Neural cell (in vitro differentiated cells): Measurements from ENCODE around the gene MAT1A. TPM values are rescaled to one million over a fixed set of nuclear protein-coding genes. Genes with fewer than 3 reads are reported as not detected.

Experiments used
- H2AFZ ChIP-seq: fragments of 200-600, 300-800 bp; sonication (generic), shearing (Covaris generic); 2 replicates; pipeline ENCODE4 v1.6.0; 2014; ENCODE audit warnings: low read depth, mild to moderate bottlenecking, antibody characterized with exemption, low read length, moderate library complexity
- H3F3A ChIP-seq: fragments of 200-600 bp; shearing (Covaris generic); 2 replicates; pipeline ENCODE4 v1.6.1; 2016; ENCODE audit warnings: mild to moderate bottlenecking, moderate library complexity, mixed read lengths, antibody characterized with exemption, low read length; ENCODE audit not compliant: insufficient read depth, poor library complexity, severe bottlenecking
- H3K27ac ChIP-seq: fragments of 200-600, 300-800 bp; sonication (generic), shearing (Covaris generic); 2 replicates; pipeline ENCODE4 v1.5.1; 2014; ENCODE audit warnings: mild to moderate bottlenecking, low read length, moderate library complexity
- H3K27me3 ChIP-seq: fragments of 300-800, 200-600 bp; sonication (generic), shearing (Covaris generic); 2 replicates; pipeline ENCODE4 v1.6.0; 2014; ENCODE audit warnings: mild to moderate bottlenecking, low read depth, low read length, moderate library complexity; ENCODE audit not compliant: insufficient read depth
- H3K36me3 ChIP-seq: fragments of 300-800, 200-600 bp; sonication (generic), shearing (Covaris generic); 2 replicates; pipeline ENCODE4 v1.5.1; 2014; ENCODE audit warnings: mild to moderate bottlenecking, antibody characterized with exemption, low read length, moderate library complexity; ENCODE audit not compliant: insufficient read depth
- H3K4me2 ChIP-seq: fragments of 300-800, 200-600 bp; sonication (generic), shearing (Covaris generic); 2 replicates; pipeline ENCODE4 v1.6.0; 2014; ENCODE audit warnings: mild to moderate bottlenecking, low read length
- H3K4me3 ChIP-seq: fragments of 300-800, 200-600 bp; sonication (generic), shearing (Covaris generic); 2 replicates; pipeline ENCODE4 v1.5.1; 2014; ENCODE audit warnings: mild to moderate bottlenecking, low read length, moderate library complexity
- H3K79me2 ChIP-seq: fragments of 200-600 bp; shearing (Covaris generic); replicated peaks from 2 replicates; pipeline ENCODE4 v1.6.0; 2014; ENCODE audit warnings: mild to moderate bottlenecking, low read length, moderate library complexity; ENCODE audit not compliant: insufficient read depth
- H3K9ac ChIP-seq: fragments of 300-800, 200-600 bp; sonication (generic), shearing (Covaris generic); 2 replicates; pipeline ENCODE4 v1.6.1; 2016; ENCODE audit warnings: mild to moderate bottlenecking, low read length, mixed read lengths
- H3K9me2 ChIP-seq: fragments of 200-600 bp; shearing (Covaris generic); 2 replicates; pipeline ENCODE4 v1.6.1; 2016; ENCODE audit warnings: mild to moderate bottlenecking, low read length, mixed read lengths; ENCODE audit not compliant: insufficient read depth
- H3K9me3 ChIP-seq: fragments of 200-600, 300-800 bp; sonication (generic), shearing (Covaris generic); 2 replicates; pipeline ENCODE4 v1.6.1; 2016; ENCODE audit warnings: mild to moderate bottlenecking, mixed run types, low read length, moderate library complexity, mixed read lengths
- H4K20me1 ChIP-seq: fragments of 200-600 bp; shearing (Covaris generic); 2 replicates; pipeline ENCODE4 v1.6.1; 2016; ENCODE audit warnings: mild to moderate bottlenecking, mixed run types; ENCODE audit not compliant: insufficient read depth
- CTCF ChIP-seq: fragments of 450-650 bp; IDR thresholded peaks from 2 replicates; pipeline ENCODE4 v1.5.1; 2014; ENCODE audit warnings: antibody characterized with exemption, mild to moderate bottlenecking, moderate library complexity; ENCODE audit not compliant: poor library complexity, severe bottlenecking
- EP300 ChIP-seq: fragments of 450-650 bp; conservative IDR thresholded peaks from 2 replicates; pipeline ENCODE4 v1.6.1; 2014; ENCODE audit warnings: antibody characterized with exemption, mild to moderate bottlenecking, moderate library complexity; ENCODE audit not compliant: poor library complexity, severe bottlenecking
- EZH2 ChIP-seq: fragments of 200-600, 300-800 bp; shearing (Covaris generic), sonication (generic); IDR thresholded peaks from 2 replicates; pipeline ENCODE4 v1.6.1; 2014; ENCODE audit warnings: antibody characterized with exemption, low read length, borderline replicate concordance, mild to moderate bottlenecking; ENCODE audit not compliant: insufficient read depth, poor library complexity, severe bottlenecking
- MXI1 ChIP-seq: fragments of 450-650 bp; conservative IDR thresholded peaks from 2 replicates; pipeline ENCODE4 v1.6.1; 2014; ENCODE audit warnings: antibody characterized with exemption, mild to moderate bottlenecking; ENCODE audit not compliant: poor library complexity, severe bottlenecking
- POLR2AphosphoS5 ChIP-seq: IDR thresholded peaks from 2 replicates; pipeline ENCODE4 v1.6.1; 2012
- RAD21 ChIP-seq: fragments of 450-650 bp; conservative IDR thresholded peaks from 2 replicates; pipeline ENCODE4 v1.6.1; 2014; ENCODE audit warnings: antibody characterized with exemption, mild to moderate bottlenecking, moderate library complexity
- SMC3 ChIP-seq: fragments of 450-650 bp; conservative IDR thresholded peaks from 2 replicates; pipeline ENCODE4 v1.6.1; 2014; ENCODE audit warnings: antibody characterized with exemption, mild to moderate bottlenecking, moderate library complexity; ENCODE audit not compliant: poor library complexity
- TAF1 ChIP-seq: IDR thresholded peaks from 2 replicates; pipeline ENCODE4 v1.6.1; 2012; ENCODE audit warnings: low read depth
- polyA plus RNA-seq: library from polyadenylated mRNA; depleted of rRNA; stranded (reverse); fragments of >200 nt; gene quantifications from 2 replicates; pipeline ENCODE4 v1.2.3, GENCODE V29; 2014
- TF ChIP-seq, protein P1 (sequence below): IDR thresholded peaks from 2 replicates; pipeline ENCODE4 v1.6.1; 2012; ENCODE audit warnings: borderline replicate concordance

The MAT1A gene
- polyA plus RNA-seq, 1 donor from 2014 or later: not detected

DNA sequence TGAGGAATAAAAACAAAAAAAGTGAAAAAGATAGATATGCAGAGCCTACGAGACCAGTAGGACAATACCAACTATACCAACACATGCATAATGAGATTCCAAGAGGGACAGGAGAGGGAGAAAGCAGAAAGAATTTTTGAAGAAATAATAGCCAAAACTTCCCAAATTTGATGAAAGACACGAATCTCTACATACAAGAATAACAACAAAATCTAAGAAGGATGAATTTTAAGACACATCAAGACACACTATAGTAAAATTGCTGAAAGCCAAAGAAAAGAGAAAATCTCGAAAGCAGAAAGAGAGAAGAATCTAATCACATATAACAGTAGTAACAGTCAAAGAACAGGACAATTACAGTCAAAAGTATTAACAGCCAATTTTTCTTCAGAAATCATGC is 7.5 kb upstream of the MAT1A start:
- Histone ChIP-seq H3K4me3 (no peak overlapping the region), H3K9me2 (no peaks in the 10 kb centered on the region), H4K20me1 (no peaks in the 10 kb centered on the region), H2AFZ (no peak overlapping the region), H3K27ac (no peak overlapping the region), H3K9me3 (no peaks in the 10 kb centered on the region), H3K36me3 (no peaks in the 10 kb centered on the region), H3K4me2 (no peak overlapping the region), H3K79me2 (no peaks in the 10 kb centered on the region), H3K27me3 (no peaks in the 10 kb centered on the region), H3K9ac (no peak overlapping the region), H3F3A (no peaks in the 10 kb centered on the region)
- TF ChIP-seq RAD21 (no peak), MXI1 (no peak), POLR2AphosphoS5 (no peak), CTCF (no peak), TAF1 (no peak), EZH2 (no peak)

- Histone ChIP-seq H3K27me3 (no peaks in the 10 kb centered on the region), H3K9me3 (no peaks in the 10 kb centered on the region), H3K4me3 (no peak overlapping the region), H2AFZ (no peak overlapping the region), H3K4me2 (no peak overlapping the region), H3K79me2 (no peaks in the 10 kb centered on the region), H3K36me3 (no peaks in the 10 kb centered on the region), H4K20me1 (no peaks in the 10 kb centered on the region), H3K27ac (no peak overlapping the region), H3F3A (no peaks in the 10 kb centered on the region), H3K9ac (no peak overlapping the region), H3K9me2 (no peaks in the 10 kb centered on the region)
- TF ChIP-seq MXI1 (no peak), SMC3 (no peak), RAD21 (no peak), CTCF (no peak), EZH2 (no peak), POLR2AphosphoS5 (no peak), EP300 (no peak), TAF1 (no peak)
- TF ChIP-seq, protein P1, sequence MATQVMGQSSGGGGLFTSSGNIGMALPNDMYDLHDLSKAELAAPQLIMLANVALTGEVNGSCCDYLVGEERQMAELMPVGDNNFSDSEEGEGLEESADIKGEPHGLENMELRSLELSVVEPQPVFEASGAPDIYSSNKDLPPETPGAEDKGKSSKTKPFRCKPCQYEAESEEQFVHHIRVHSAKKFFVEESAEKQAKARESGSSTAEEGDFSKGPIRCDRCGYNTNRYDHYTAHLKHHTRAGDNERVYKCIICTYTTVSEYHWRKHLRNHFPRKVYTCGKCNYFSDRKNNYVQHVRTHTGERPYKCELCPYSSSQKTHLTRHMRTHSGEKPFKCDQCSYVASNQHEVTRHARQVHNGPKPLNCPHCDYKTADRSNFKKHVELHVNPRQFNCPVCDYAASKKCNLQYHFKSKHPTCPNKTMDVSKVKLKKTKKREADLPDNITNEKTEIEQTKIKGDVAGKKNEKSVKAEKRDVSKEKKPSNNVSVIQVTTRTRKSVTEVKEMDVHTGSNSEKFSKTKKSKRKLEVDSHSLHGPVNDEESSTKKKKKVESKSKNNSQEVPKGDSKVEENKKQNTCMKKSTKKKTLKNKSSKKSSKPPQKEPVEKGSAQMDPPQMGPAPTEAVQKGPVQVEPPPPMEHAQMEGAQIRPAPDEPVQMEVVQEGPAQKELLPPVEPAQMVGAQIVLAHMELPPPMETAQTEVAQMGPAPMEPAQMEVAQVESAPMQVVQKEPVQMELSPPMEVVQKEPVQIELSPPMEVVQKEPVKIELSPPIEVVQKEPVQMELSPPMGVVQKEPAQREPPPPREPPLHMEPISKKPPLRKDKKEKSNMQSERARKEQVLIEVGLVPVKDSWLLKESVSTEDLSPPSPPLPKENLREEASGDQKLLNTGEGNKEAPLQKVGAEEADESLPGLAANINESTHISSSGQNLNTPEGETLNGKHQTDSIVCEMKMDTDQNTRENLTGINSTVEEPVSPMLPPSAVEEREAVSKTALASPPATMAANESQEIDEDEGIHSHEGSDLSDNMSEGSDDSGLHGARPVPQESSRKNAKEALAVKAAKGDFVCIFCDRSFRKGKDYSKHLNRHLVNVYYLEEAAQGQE: no peak
Observed at GRCh38 chr10:80292607-80293239, 3.3 kb upstream of the MAT1A start.
